IgD-negative memory B cell (primary cell): ENCODE data around the gene MAPK12. TPM values are rescaled to one million over a fixed set of nuclear protein-coding genes. Genes with fewer than 3 reads are reported as not detected.
"Not testable (repeated sequence)": the region's sequence is repeated elsewhere in the genome, so short reads cannot be mapped to it uniquely, and the experiment has no call there.

ENCODE experiments used
- H3K27ac Mint-ChIP-seq, 3 donors: one replicate each; pipeline ENCODE4 v1.8.0; 2020 to 2022; ENCODE audit warnings: mild to moderate bottlenecking in 3 of 3, mixed read lengths in 3 of 3, moderate library complexity in 1 of 3
- H3K27me3 Mint-ChIP-seq: one replicate; pipeline ENCODE4 v1.8.0; 2021; ENCODE audit warnings: mixed read lengths
- H3K36me3 Mint-ChIP-seq: one replicate; pipeline ENCODE4 v1.8.0; 2020; ENCODE audit warnings: mild to moderate bottlenecking, mixed read lengths
- H3K4me1 Mint-ChIP-seq, 3 donors: one replicate each; pipeline ENCODE4 v1.8.0; 2020 to 2022; ENCODE audit warnings: mixed read lengths in 3 of 3, mild to moderate bottlenecking in 1 of 3
- H3K4me3 Mint-ChIP-seq, 4 donors: one replicate each; pipeline ENCODE4 v1.8.0; 2020 to 2022; ENCODE audit warnings: mild to moderate bottlenecking in 4 of 4, mixed read lengths in 4 of 4, moderate library complexity in 3 of 4
- H3K9me3 Mint-ChIP-seq, 3 donors: one replicate each; pipeline ENCODE4 v1.8.0; 2020 to 2021; ENCODE audit warnings: mixed read lengths in 3 of 3, mild to moderate bottlenecking in 1 of 3
- polyA plus RNA-seq: library from polyadenylated mRNA; unstranded; fragments of 300-500 nt; fragmentation: Illumina TruSeq; gene quantifications from one replicate; pipeline ENCODE4 v1.2.3, GENCODE V29; 2021

The MAPK12 gene
- polyA plus RNA-seq, 1 donor from 2014 or later = 0.94 TPM

DNA sequence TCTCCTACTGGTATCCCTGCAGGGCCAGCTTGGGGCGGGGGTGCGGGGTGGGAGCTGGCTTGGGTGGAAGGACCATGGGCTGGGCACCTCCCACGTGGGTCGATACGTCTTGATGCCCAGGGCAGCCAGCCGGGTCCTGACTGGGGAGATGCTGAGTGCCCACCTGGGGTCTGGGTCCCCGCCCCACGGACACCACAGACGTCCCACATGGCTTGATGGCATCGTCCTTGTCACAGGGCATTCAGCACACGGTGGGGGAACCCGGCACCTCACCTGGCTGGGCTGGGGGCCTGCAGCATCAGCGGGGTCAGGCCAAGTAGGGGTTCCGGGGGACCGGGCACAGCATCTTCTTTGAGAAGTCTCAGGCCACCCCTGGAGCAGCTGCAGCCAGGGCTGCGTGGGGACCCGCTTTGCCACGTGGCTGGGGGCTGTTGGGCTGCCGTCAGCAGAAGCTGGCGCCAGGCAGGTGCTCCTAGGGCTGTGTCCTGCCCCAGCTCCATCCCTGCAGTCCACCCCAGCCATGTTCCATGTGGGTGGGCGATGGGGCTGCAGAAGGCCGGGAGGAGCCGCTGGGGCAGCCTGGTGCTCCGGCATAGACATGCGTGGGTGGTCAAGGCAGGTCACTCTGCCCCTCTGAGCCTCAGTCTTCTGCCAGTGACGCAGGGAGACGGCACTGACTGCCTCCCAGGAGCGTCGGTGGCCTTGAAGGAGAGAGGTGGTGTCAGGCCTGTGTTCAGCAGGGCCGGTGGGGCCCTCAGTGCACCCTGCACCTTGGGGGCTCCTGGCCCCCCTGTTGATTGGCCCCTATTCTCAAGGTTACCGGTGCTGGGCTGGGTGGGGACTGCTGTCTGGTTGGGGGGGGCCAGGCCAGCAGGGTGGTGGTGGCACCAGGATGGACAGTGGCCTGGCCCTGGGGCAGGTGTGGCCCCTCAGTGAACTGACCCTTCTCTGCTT is 52.3 kb downstream of the MAPK12 start:
- Mint-ChIP-seq H3K36me3 (peaks cover 2% of the 10 kb centered on the region), H3K27ac (peak overlapping the region; percentile 27 to 80 (median 78)), H3K4me3 (peak overlapping the region in 1 of 4 donors; percentile 9)

DNA sequence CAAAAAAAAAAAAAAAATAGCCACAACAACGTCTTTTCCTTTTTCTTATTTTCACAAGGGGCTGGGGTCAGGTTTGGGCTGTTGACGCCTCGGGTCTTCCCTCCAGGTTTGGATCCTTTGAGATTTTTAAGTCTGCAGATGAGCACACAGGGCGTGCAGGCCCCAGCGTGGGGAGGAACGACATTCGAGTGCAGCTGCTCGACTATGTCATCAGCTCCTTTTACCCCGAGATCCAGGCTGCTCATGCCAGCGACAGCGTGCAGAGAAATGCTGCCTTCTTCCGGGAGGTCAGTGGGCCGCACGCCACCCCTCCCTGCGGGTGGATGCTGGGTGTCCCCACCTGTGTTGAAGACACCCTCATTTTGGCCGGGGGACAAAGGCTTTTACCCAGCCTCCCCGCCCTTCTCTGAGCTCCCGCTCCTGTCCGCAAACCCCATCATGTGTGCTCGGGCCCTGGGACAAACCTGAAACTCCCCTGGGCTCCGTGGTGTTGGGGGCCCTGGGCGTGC is 53.0 kb downstream of the MAPK12 start:
- no peaks in the 10 kb centered on the region for H3K27me3 Mint-ChIP-seq
- H3K4me1 Mint-ChIP-seq = peaks cover 10 to 17% (median 15%) of the 10 kb centered on the region in 3 donors
- H3K27ac Mint-ChIP-seq = peak overlapping the region in 2 of 3 donors; percentile 74 to 82
- peak overlapping the region in 2 of 4 donors; percentile 21 to 30 for H3K4me3 Mint-ChIP-seq
- no peaks in the 10 kb centered on the region for H3K36me3 Mint-ChIP-seq
- no peaks in the 10 kb centered on the region for H3K9me3 Mint-ChIP-seq

More for the DNA sequence above, 52.3 kb downstream of the MAPK12 start:
- Mint-ChIP-seq H3K4me1 (peaks cover 5 to 17% (median 15%) of the 10 kb centered on the region in 3 donors), H3K9me3 (no peaks in the 10 kb centered on the region), H3K27me3 (no peaks in the 10 kb centered on the region)

DNA sequence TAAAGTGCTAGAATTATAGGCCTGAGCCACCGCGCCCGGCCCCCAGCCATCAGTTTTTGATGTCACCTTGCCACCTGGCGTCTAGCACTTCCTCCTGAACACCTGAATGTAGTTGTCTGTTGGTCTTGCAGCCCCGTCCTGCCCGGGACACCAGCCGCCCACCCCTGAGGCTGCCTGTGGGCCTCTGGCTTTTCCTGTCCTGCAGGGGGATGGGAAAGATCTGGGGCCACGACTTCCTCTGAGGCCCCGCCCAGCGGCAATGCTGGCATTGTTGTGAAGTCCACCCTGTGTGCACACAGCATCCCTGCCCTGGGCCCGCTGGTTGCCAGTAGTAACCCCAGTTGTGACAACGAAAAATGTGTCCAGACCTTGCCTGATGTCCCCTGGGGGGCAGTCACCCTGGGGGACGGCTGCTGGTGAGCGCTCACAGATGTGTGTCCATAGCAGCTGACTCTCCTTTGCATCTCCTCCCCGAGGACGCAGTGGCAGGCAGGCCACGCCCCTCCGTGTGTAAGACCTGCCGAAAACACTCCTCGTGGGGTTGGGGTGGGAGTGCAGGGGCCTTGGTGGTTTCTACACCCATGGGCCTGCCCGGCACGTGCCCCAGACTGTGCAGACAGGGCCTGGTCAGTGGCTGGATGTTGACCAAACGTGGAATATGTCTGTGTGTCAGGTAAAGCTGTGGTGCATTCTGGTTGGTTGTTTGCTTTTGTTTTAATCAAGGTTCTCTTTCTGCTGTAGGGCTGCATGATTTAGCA is 53.9 kb downstream of the MAPK12 start:
- no peaks in the 10 kb centered on the region for H3K27me3 Mint-ChIP-seq
- H3K4me3 Mint-ChIP-seq = peak overlapping the region in 2 of 4 donors; percentile 27 to 30
- H3K27ac Mint-ChIP-seq = peak overlapping the region; percentile 71 to 96 (median 82)
- H3K4me1 Mint-ChIP-seq = peaks cover 13 to 17% (median 15%) of the 10 kb centered on the region in 3 donors
- H3K9me3 Mint-ChIP-seq = no peaks in the 10 kb centered on the region
- H3K36me3 Mint-ChIP-seq = no peaks in the 10 kb centered on the region

DNA sequence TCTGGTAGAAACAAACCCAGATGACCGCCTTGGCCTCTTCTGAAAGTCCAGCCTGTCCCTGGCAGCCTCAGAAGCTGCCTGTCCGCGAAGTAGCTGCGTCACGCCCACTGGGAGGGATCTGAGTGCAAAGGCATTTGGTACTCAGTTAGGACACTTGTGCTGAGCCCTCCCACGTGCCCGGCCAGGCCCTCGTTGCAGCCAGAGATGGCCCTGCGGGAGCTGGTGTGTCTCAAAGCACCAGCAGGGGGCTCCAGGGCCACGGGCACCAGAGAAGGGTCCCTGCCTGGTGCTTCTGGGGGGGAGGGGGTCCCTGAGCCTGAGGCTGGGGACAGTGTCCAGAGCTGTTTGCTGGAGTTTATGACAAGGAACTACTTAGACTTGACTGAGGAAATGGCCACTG is 54.9 kb downstream of the MAPK12 start:
- no peak overlapping the region for H3K27ac Mint-ChIP-seq
- peaks cover 19 to 20% (median 19%) of the 10 kb centered on the region in 3 donors for H3K4me1 Mint-ChIP-seq
- no peak overlapping the region for H3K4me3 Mint-ChIP-seq
- no peaks in the 10 kb centered on the region for H3K27me3 Mint-ChIP-seq
- H3K36me3 Mint-ChIP-seq = no peaks in the 10 kb centered on the region
- H3K9me3 Mint-ChIP-seq = no peaks in the 10 kb centered on the region

DNA sequence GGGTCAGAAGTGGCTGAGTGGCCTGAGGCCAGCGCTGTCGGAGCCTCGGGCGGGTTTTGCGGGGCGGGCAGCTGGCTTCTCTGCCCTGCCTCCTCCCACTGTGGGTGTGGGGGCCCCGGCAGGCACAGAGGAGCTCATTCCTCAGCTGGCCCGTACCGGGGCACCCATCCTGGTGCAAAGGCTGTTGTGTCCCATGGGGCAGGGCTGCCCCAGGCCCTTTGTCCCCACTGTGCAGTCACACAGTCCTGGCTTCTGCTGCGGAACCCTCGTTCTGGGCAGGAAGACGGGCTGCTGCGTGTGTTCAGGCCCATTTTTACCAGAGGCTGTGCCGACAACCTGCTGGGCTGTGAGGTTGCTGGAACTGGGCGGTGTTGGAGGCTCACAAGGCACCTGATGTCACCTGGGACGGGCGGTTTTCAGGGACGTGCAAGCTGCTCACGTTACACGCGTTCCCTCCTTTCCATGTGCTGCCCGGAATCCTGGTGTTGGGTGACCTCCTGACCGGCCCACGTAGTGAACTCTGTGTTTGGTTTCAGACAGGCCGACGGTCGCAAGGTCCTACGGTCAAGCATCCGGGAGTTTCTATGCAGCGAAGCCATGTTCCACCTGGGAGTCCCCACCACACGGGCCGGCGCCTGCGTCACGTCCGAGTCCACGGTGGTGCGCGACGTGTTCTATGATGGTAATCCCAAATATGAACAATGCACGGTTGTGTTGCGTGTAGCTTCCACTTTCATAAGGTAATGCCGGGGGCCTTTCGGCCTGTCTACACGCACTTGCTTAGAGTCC is 55.5 kb downstream of the MAPK12 start:
- H3K4me3 Mint-ChIP-seq = no peak overlapping the region
- no peaks in the 10 kb centered on the region for H3K36me3 Mint-ChIP-seq
- H3K9me3 Mint-ChIP-seq = no peaks in the 10 kb centered on the region
- H3K27ac Mint-ChIP-seq = no peak overlapping the region
- H3K4me1 Mint-ChIP-seq = peaks cover 19 to 20% (median 19%) of the 10 kb centered on the region in 3 donors
- H3K27me3 Mint-ChIP-seq = no peaks in the 10 kb centered on the region

DNA sequence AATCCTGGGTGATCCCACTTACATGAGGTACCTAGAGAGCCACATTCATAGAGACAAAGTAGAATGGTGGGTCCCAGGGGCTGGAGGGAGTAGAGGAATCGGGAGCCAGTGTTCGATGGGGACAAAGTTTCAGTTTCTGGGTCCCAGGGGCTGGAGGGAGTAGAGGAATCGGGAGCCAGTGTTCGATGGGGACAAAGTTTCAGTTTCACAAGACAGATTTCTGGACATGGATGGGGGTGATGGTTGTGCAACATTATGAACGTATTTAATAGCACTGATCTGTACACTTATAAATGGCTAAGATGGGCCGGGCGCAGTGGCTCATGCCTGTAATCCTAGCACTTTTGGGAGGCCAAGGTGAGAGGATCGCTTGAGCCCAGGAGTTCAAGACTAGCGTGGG is 56.5 kb downstream of the MAPK12 start:
- peak overlapping the region in 2 of 3 donors; percentile 17 to 70 for H3K27ac Mint-ChIP-seq

DNA sequence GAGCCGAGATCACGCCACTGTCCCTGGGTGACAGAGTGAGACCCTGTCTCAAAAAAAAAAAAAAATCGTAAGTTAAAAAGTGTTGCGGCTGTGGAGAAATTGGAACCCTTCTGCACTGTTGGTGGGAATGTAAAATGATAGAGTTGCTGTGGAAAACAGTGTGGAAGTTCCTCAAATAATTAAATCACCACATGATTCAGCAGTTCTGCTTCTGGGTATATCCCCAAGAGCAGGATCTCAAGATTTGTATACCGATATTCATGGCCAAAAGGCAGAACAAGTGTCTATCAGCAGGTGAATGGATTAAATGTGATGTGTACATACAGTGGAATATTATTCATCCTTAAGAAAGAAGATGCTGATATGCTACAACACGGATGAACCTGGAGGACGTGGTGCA is 56.9 kb downstream of the MAPK12 start:
- Mint-ChIP-seq H3K36me3 (no peaks in the 10 kb centered on the region), H3K4me3 (peak overlapping the region in 1 of 4 donors; percentile 7), H3K4me1 (peaks cover 14 to 16% (median 15%) of the 10 kb centered on the region in 3 donors), H3K27me3 (no peaks in the 10 kb centered on the region), H3K27ac (peak overlapping the region in 1 of 3 donors; percentile 17), H3K9me3 (no peaks in the 10 kb centered on the region)

More for the DNA sequence above, 56.5 kb downstream of the MAPK12 start:
- H3K27me3 Mint-ChIP-seq, H3K9me3 Mint-ChIP-seq, H3K36me3 Mint-ChIP-seq: not testable (repeated sequence)
- peaks cover 18 to 19% (median 19%) of the 10 kb centered on the region in 3 donors for H3K4me1 Mint-ChIP-seq
- H3K4me3 Mint-ChIP-seq = peak overlapping the region in 2 of 4 donors; percentile 1 to 7

DNA sequence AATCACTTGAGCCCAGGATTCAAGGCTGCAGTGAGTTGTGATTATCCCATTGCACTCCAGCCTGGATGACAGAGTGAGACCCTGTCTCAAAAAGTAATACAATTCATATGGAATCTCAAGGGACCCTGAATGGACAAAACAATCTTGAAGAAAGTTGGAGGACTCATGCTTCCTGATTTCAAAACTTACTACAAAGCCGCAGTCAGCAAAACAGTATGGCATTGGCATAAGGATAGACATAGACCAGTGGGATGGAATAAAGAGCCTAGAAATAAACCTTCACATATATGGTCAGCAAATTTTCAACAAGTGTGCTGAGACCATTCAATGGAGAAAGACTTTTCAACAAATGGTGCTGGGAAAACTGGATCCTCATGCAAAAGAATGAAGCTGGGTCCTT is 58.2 kb downstream of the MAPK12 start:
- no peaks in the 10 kb centered on the region for H3K27me3 Mint-ChIP-seq
- peak overlapping the region in 1 of 4 donors; percentile 90 for H3K4me3 Mint-ChIP-seq
- H3K36me3 Mint-ChIP-seq = no peaks in the 10 kb centered on the region
- H3K4me1 Mint-ChIP-seq = peaks cover 13 to 19% (median 15%) of the 10 kb centered on the region in 3 donors
- no peaks in the 10 kb centered on the region for H3K9me3 Mint-ChIP-seq
- peak overlapping the region in 1 of 3 donors; percentile 56 for H3K27ac Mint-ChIP-seq

Other genes starting within 250 kb of the MAPK12 start
- not detected for gene IL17REL, start 248.9 kb downstream of the MAPK12 start, polyA plus RNA-seq
- not detected for gene TTLL8, start 203.4 kb downstream of the MAPK12 start, polyA plus RNA-seq
- gene MLC1, start 176.3 kb downstream of the MAPK12 start, polyA plus RNA-seq = 0.08 TPM
- gene MOV10L1, start 171.7 kb downstream of the MAPK12 start, polyA plus RNA-seq = not detected
- not detected for gene PANX2, start 91.0 kb downstream of the MAPK12 start, polyA plus RNA-seq
- gene TRABD, start 75.8 kb downstream of the MAPK12 start, polyA plus RNA-seq = 28.0 TPM
- gene SELENOO, start 60.7 kb downstream of the MAPK12 start, polyA plus RNA-seq = 2.3 TPM
- gene TUBGCP6, start 16.7 kb downstream of the MAPK12 start, polyA plus RNA-seq = 17.0 TPM
- 8.6 TPM for gene HDAC10, start 10.4 kb downstream of the MAPK12 start, polyA plus RNA-seq
- gene MAPK11, start 8.7 kb upstream of the MAPK12 start, polyA plus RNA-seq = 0.59 TPM
- 2.7 TPM for gene PLXNB2, start 46.0 kb upstream of the MAPK12 start, polyA plus RNA-seq
- gene DENND6B, start 65.3 kb upstream of the MAPK12 start, polyA plus RNA-seq = 1.2 TPM
- gene PPP6R2, start 81.6 kb upstream of the MAPK12 start, polyA plus RNA-seq = 27.0 TPM
- gene SBF1, start 213.4 kb upstream of the MAPK12 start, polyA plus RNA-seq = 17.5 TPM
- gene ADM2, start 219.9 kb upstream of the MAPK12 start, polyA plus RNA-seq = 1.5 TPM
- gene MIOX, start 225.2 kb upstream of the MAPK12 start, polyA plus RNA-seq = not detected
- gene LMF2, start 246.0 kb upstream of the MAPK12 start, polyA plus RNA-seq = 26.4 TPM
- gene NCAPH2, start 246.5 kb upstream of the MAPK12 start, polyA plus RNA-seq = 39.4 TPM